Thoracic aorta (tissue), 2 donors: ENCODE data around the gene BCL2L1. TPM values are rescaled to one million over a fixed set of nuclear protein-coding genes. Genes with fewer than 3 reads are reported as not detected.

Experiments used
- ATAC-seq: fragments of 150-250 bp; one replicate; pipeline ENCODE4 v1.8.0; 2017; ENCODE audit warnings: low read depth; ENCODE audit not compliant: insufficient number of reproducible peaks, low FRiP score
- DNase-seq: peaks from one replicate; pipeline ENCODE4 v3.0.0-alpha.2; 2020; ENCODE audit warnings: low spot score
- H3K27ac ChIP-seq, 2 donors: fragments of 200-600 bp; sonication (generic); 1 replicate in 1 of 2; 2 replicates in 1 of 2; pipeline ENCODE4 v1.5.1; 2016; ENCODE audit warnings: mild to moderate bottlenecking in 2 of 2, moderate library complexity in 2 of 2
- H3K27me3 ChIP-seq: fragments of 200-600 bp; sonication (generic); replicated peaks from 2 replicates; pipeline ENCODE4 v1.6.0; 2016; ENCODE audit warnings: mild to moderate bottlenecking; ENCODE audit not compliant: insufficient read depth
- H3K36me3 ChIP-seq: fragments of 200-600 bp; sonication (generic); one replicate; pipeline ENCODE4 v1.5.1; 2016
- H3K4me1 ChIP-seq, 2 donors: fragments of 200-600 bp; sonication (generic); 1 replicate in 1 of 2; 2 replicates in 1 of 2; pipeline versions ENCODE4 v1.5.1 to v1.6.0; 2016; ENCODE audit warnings: low read depth in 2 of 2, mild to moderate bottlenecking in 1 of 2; ENCODE audit not compliant: control insufficient read depth in 1 of 2
- H3K4me3 ChIP-seq: fragments of 200-600 bp; sonication (generic); 2 replicates; pipeline ENCODE4 v1.5.1; 2016; ENCODE audit warnings: mild to moderate bottlenecking
- H3K9me3 ChIP-seq: fragments of 200-600 bp; sonication (generic); 2 replicates; pipeline ENCODE4 v1.5.1; 2016
- total RNA-seq, 2 donors: library from RNA; depleted of rRNA; stranded (reverse); fragments of >200 nt; gene quantifications; one replicate each; pipeline versions ENCODE4 v1.1.0 to v1.2.3, GENCODE V29; 2016
- TF ChIP-seq, protein P1 (sequence below): fragments of 200-600 bp; sonication (generic); IDR thresholded peaks from one replicate; pipeline ENCODE4 v1.5.1; 2019; ENCODE audit warnings: antibody characterized with exemption

Gene BCL2L1
- total RNA-seq, 2 donors from 2014 or later, result 137 to 187 TPM

GRCh38 chr20:31693987-31694661, 28.5 kb downstream of the BCL2L1 start:
- Histone ChIP-seq H3K4me3 (no peak overlapping the region), H3K27me3 (no peaks in the 10 kb centered on the region), H3K4me1 (peaks cover 54 to 71% of the 10 kb centered on the region in 2 donors), H3K9me3 (no peaks in the 10 kb centered on the region), H3K27ac (peak overlapping the region in 1 of 2 donors; percentile 93), H3K36me3 (peaks cover 7% of the 10 kb centered on the region)
- ATAC-seq, result no peak
- DNase-seq, result no peak
- TF ChIP-seq, protein P1, sequence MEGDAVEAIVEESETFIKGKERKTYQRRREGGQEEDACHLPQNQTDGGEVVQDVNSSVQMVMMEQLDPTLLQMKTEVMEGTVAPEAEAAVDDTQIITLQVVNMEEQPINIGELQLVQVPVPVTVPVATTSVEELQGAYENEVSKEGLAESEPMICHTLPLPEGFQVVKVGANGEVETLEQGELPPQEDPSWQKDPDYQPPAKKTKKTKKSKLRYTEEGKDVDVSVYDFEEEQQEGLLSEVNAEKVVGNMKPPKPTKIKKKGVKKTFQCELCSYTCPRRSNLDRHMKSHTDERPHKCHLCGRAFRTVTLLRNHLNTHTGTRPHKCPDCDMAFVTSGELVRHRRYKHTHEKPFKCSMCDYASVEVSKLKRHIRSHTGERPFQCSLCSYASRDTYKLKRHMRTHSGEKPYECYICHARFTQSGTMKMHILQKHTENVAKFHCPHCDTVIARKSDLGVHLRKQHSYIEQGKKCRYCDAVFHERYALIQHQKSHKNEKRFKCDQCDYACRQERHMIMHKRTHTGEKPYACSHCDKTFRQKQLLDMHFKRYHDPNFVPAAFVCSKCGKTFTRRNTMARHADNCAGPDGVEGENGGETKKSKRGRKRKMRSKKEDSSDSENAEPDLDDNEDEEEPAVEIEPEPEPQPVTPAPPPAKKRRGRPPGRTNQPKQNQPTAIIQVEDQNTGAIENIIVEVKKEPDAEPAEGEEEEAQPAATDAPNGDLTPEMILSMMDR, result no peak

DNA sequence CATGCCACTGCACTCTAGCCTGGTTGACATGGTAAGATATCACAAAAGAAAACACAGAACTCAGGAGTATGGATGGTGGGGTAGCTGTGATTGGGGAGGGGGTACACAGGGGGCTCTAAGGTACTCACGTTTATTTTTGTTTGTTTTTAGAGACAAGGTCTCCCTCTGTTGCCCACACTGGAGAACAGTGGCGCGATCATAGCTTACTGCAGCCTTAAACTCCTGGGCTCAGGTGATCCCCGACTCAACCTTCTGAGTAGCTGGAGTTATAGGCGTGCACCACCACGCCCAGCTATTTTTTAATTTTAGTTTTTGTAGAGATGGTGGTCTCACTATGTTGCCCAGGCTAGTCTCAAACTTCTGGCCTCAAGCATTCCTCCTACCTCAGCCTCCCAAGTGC, 29.3 kb downstream of the BCL2L1 start:
- no peak for DNase-seq
- H3K9me3 ChIP-seq, result no peaks in the 10 kb centered on the region
- H3K27ac ChIP-seq, result no peak overlapping the region
- no peaks in the 10 kb centered on the region for H3K27me3 ChIP-seq
- H3K36me3 ChIP-seq, result peaks cover 13% of the 10 kb centered on the region
- no peak overlapping the region for H3K4me3 ChIP-seq
- TF ChIP-seq, protein P1, result no peak
- peaks cover 47 to 64% of the 10 kb centered on the region in 2 donors for H3K4me1 ChIP-seq
- ATAC-seq, result no peak

DNA sequence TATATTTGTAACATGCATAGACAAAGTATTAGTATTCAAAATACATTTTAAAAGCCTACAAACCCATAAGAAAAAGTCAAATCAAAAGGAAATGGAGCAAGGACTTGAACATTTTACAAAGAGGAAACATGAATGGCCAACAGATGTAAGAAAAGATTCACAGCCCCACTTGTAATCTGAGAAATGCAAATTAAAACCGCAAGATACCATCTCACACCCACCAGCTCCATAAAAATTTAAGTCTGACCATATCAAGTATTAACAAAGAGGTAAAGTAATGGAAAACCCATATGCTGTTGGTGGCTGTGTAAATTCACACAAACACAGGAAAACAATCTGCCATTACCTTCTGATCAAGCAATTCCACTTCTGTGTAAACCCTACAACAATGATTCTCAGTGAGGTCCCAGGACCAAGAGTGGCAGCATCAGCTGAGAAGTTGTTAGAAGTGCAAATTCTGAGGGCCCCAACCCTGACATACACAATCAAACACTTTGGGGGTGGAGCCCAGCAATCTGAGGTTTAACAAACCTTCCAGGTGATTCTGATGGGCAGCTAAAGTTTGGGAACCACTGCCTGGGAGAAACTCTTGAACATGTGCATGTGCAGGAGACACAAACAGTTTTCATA, 30.9 kb downstream of the BCL2L1 start:
- Histone ChIP-seq H3K36me3 (peaks cover 14% of the 10 kb centered on the region), H3K27ac (peak overlapping the region; percentile 30 to 41), H3K9me3 (no peaks in the 10 kb centered on the region), H3K27me3 (no peaks in the 10 kb centered on the region), H3K4me3 (no peak overlapping the region), H3K4me1 (peaks cover 45 to 54% of the 10 kb centered on the region in 2 donors)
- ATAC-seq, result no peak
- TF ChIP-seq, protein P1, result no peak
- no peak for DNase-seq

- ATAC-seq (no peak), DNase-seq (no peak)
- TF ChIP-seq, protein P1, result no peak
- H3K9me3 ChIP-seq, result no peaks in the 10 kb centered on the region
- H3K36me3 ChIP-seq, result peaks cover 17% of the 10 kb centered on the region
- no peak overlapping the region for H3K4me3 ChIP-seq
- H3K4me1 ChIP-seq, result peaks cover 41 to 55% of the 10 kb centered on the region in 2 donors
- peak overlapping the region in 1 of 2 donors; percentile 26 for H3K27ac ChIP-seq
- H3K27me3 ChIP-seq, result no peaks in the 10 kb centered on the region
Observed at GRCh38 chr20:31690124-31690666, 32.5 kb downstream of the BCL2L1 start.

- H3K9me3 ChIP-seq, result no peaks in the 10 kb centered on the region
- peak overlapping the region in 1 of 2 donors; percentile 26 for H3K27ac ChIP-seq
- ATAC-seq (no peak), DNase-seq (no peak)
- H3K4me3 ChIP-seq, result no peak overlapping the region
- peaks cover 46 to 55% of the 10 kb centered on the region in 2 donors for H3K4me1 ChIP-seq
- H3K27me3 ChIP-seq, result no peaks in the 10 kb centered on the region
- TF ChIP-seq, protein P1, result no peak
- peaks cover 17% of the 10 kb centered on the region for H3K36me3 ChIP-seq
Observed at GRCh38 chr20:31689141-31689540, 33.5 kb downstream of the BCL2L1 start.
